SK-N-SH (cell line): Measurements from ENCODE around the gene ZBTB38. TPM values are rescaled to one million over a fixed set of nuclear protein-coding genes. Genes with fewer than 3 reads are reported as not detected.

Source experiments
- CTCF ChIA-PET: fragments of 300-600, 350-600 bp; formaldehyde crosslinking; extraction: SDS; loops from one replicate; lab custom pipeline; 2021; lab: Yijun Ruan, JAX
- POLR2A ChIA-PET: fragments of 350-600 bp; sonication (Branson Sonifier 250); formaldehyde crosslinking; extraction: SDS; loops from one replicate; lab custom pipeline; 2020; ENCODE audit warnings: antibody characterized with exemption, inconsistent platforms; lab: Yijun Ruan, JAX
- DNase-seq: peaks from one replicate; pipeline ENCODE4 v3.0.0; 2012
- H2AFZ ChIP-seq: fragments of 200-600 bp; sonication (generic); 2 replicates; pipeline ENCODE4 v1.8.1; 2016; ENCODE audit warnings: antibody characterized with exemption, mild to moderate bottlenecking, low read depth
- H3F3A ChIP-seq: fragments of 200-600 bp; sonication (generic); replicated peaks from 2 replicates; pipeline ENCODE3; 2016; ENCODE audit warnings: antibody characterized with exemption, mild to moderate bottlenecking; ENCODE audit not compliant: insufficient read depth
- H3K27ac ChIP-seq, 2 experiments: fragments of 200-500 bp in 1 of 2; fragments of 200-600 bp in 1 of 2; sonication (Bioruptor generic) in 1 of 2; sonication (generic), shearing (Covaris generic) in 1 of 2; 2 replicates each; pipeline versions ENCODE4 v1.5.1 to v1.6.1; 2014 to 2016; ENCODE audit warnings: low read depth in 2 of 2, inconsistent platforms in 1 of 2, low read length in 1 of 2, mild to moderate bottlenecking in 1 of 2, mixed read lengths in 1 of 2
- H3K27me3 ChIP-seq: fragments of 200-600 bp; sonication (generic), shearing (Covaris generic); 2 replicates; pipeline ENCODE4 v1.6.1; 2016; ENCODE audit warnings: mixed run types; ENCODE audit not compliant: insufficient read depth
- H3K36me3 ChIP-seq, 2 experiments: fragments of 200-500 bp in 1 of 2; fragments of 200-600 bp in 1 of 2; sonication (Bioruptor generic) in 1 of 2; sonication (generic) in 1 of 2; replicated peaks in 1 of 2; 2 replicates each; pipeline versions ENCODE3 to v1.5.1; 2014 to 2016; ENCODE audit warnings: low read length in 1 of 2, mild to moderate bottlenecking in 1 of 2; ENCODE audit not compliant: insufficient read depth in 2 of 2, control insufficient read depth in 1 of 2
- H3K4me1 ChIP-seq, 2 experiments: fragments of 200-500 bp in 1 of 2; fragments of 200-600 bp in 1 of 2; sonication (Bioruptor generic) in 1 of 2; sonication (generic), shearing (Covaris generic) in 1 of 2; 2 replicates each; pipeline versions ENCODE4 v1.5.1 to v1.6.1; 2014 to 2016; ENCODE audit warnings: low read depth in 1 of 2, low read length in 1 of 2, mixed run types in 1 of 2; ENCODE audit not compliant: insufficient read depth in 2 of 2, control insufficient read depth in 1 of 2
- H3K4me2 ChIP-seq: fragments of 200-600 bp; sonication (generic), shearing (Covaris generic); 2 replicates; pipeline ENCODE4 v1.6.1; 2017; ENCODE audit warnings: mixed run types
- H3K4me3 ChIP-seq, 2 experiments: fragments of 200-500 bp in 1 of 2; fragments of 200-600 bp in 1 of 2; sonication (Bioruptor generic) in 1 of 2; sonication (generic), shearing (Covaris generic) in 1 of 2; 2 replicates each; pipeline versions ENCODE4 v1.5.1 to v1.8.1; 2014 to 2016; ENCODE audit warnings: low read depth in 2 of 2, inconsistent platforms in 1 of 2, low read length in 1 of 2, mild to moderate bottlenecking in 1 of 2, mixed read lengths in 1 of 2, moderate library complexity in 1 of 2
- H3K79me2 ChIP-seq: fragments of 200-600 bp; sonication (generic); 2 replicates; pipeline ENCODE4 v1.8.1; 2017; ENCODE audit warnings: mild to moderate bottlenecking; ENCODE audit not compliant: insufficient read depth
- H3K9ac ChIP-seq: fragments of 200-600 bp; sonication (generic); 2 replicates; pipeline ENCODE4 v1.6.1; 2017; ENCODE audit warnings: mixed run types
- H3K9me2 ChIP-seq: fragments of 200-600 bp; sonication (generic); 2 replicates; pipeline ENCODE4 v1.6.1; 2017; ENCODE audit warnings: mixed run types
- H3K9me3 ChIP-seq: fragments of 200-600 bp; sonication (generic); 2 replicates; pipeline ENCODE4 v1.6.1; 2017; ENCODE audit warnings: mixed run types, mild to moderate bottlenecking, moderate library complexity
- H4K20me1 ChIP-seq: fragments of 200-600 bp; sonication (generic); 2 replicates; pipeline ENCODE4 v1.6.1; 2017; ENCODE audit warnings: mild to moderate bottlenecking, mixed run types; ENCODE audit not compliant: insufficient read depth
- CTCF ChIP-seq: fragments of 200-600 bp; sonication (generic); IDR thresholded peaks from 2 replicates; pipeline ENCODE4 v1.6.1; 2017; ENCODE audit warnings: antibody characterized with exemption, mild to moderate bottlenecking, moderate library complexity
- ELF1 ChIP-seq: IDR thresholded peaks from 2 replicates; pipeline ENCODE4 v1.4.0; 2012
- FOXJ3 ChIP-seq: sonication (generic); formaldehyde crosslinking; IDR thresholded peaks from 2 replicates; pipeline ENCODE4 v1.5.1; 2020; ENCODE audit warnings: mild to moderate bottlenecking, missing genetic modification reagents
- GATA2 ChIP-seq: sonication (generic); formaldehyde crosslinking; IDR thresholded peaks from 2 replicates; pipeline ENCODE4 v1.5.0; 2020; ENCODE audit warnings: mild to moderate bottlenecking, missing genetic modification reagents
- JUND ChIP-seq: IDR thresholded peaks from 2 replicates; pipeline ENCODE4 v1.4.0; 2012
- MXI1 ChIP-seq: IDR thresholded peaks from 2 replicates; pipeline ENCODE4 v1.6.1; 2012; ENCODE audit warnings: mild to moderate bottlenecking, low read depth, low read length, improper control_type of control experiment
- NFIC ChIP-seq: IDR thresholded peaks from 2 replicates; pipeline ENCODE4 v1.4.0; 2012; ENCODE audit warnings: borderline replicate concordance
- NRF1 ChIP-seq: IDR thresholded peaks from 2 replicates; pipeline ENCODE4 v1.6.1; 2012; ENCODE audit warnings: low read depth, mild to moderate bottlenecking, low read length
- PBX3 ChIP-seq: IDR thresholded peaks from 2 replicates; pipeline ENCODE4; 2012
- POLR2AphosphoS5 ChIP-seq: IDR thresholded peaks from 2 replicates; pipeline ENCODE4 v1.6.1; 2012; ENCODE audit warnings: low read depth, low read length
- RXRA ChIP-seq: IDR thresholded peaks from 2 replicates; pipeline ENCODE4 v1.4.0; 2012; ENCODE audit warnings: low read depth, mild to moderate bottlenecking, borderline replicate concordance
- SMC3 ChIP-seq: IDR thresholded peaks from 2 replicates; pipeline ENCODE4 v1.6.1; 2012; ENCODE audit warnings: low read depth, low read length, improper control_type of control experiment
- TAF1 ChIP-seq: IDR thresholded peaks from 2 replicates; pipeline ENCODE4 v1.6.1; 2012; ENCODE audit warnings: low read depth, mild to moderate bottlenecking, low read length, moderate library complexity, borderline replicate concordance
- TEAD4 ChIP-seq: IDR thresholded peaks from 2 replicates; pipeline ENCODE4 v1.4.0; 2012; ENCODE audit warnings: mild to moderate bottlenecking, borderline replicate concordance; ENCODE audit not compliant: insufficient read depth
- USF2 ChIP-seq: fragments of 150-350 bp; IDR thresholded peaks from 2 replicates; pipeline ENCODE4 v1.6.1; 2017; ENCODE audit warnings: antibody characterized with exemption, low read length, low read depth, borderline replicate concordance
- YY1 ChIP-seq: IDR thresholded peaks from 2 replicates; pipeline ENCODE4 v1.4.0; 2012; ENCODE audit warnings: low read depth, mild to moderate bottlenecking
- WGBS: methylation state at CpG from one replicate; pipeline ENCODE4 v1.1.6; 2017; ENCODE audit warnings: low lambda C conversion rate; 5-methylcytosine and 5-hydroxymethylcytosine counted together
- polyA plus RNA-seq, 3 experiments: library from polyadenylated mRNA; depleted of rRNA; stranded (reverse); fragments of >200 nt; gene quantifications; 2 replicates each; pipeline ENCODE4 v1.2.3, GENCODE V29; 2012

The ZBTB38 gene
- polyA plus RNA-seq, 1 of the 3 experiments (the other 2 are of a cell fraction): 10.1 TPM

- no peak for TF ChIP-seq YY1
- no peak for TF ChIP-seq FOXJ3 (CRISPR knock-in tag)
- TF ChIP-seq PBX3: no peak
- TF ChIP-seq TAF1: no peak
- TF ChIP-seq CTCF: no peak
- no peak for TF ChIP-seq USF2
- no peak for TF ChIP-seq RXRA
- no peak for TF ChIP-seq JUND
- TF ChIP-seq GATA2: no peak
- no peak for TF ChIP-seq ELF1
- TF ChIP-seq MXI1: no peak
- no peak for TF ChIP-seq SMC3
- no peak for TF ChIP-seq NRF1
- no peak for TF ChIP-seq NFIC
- no peak for TF ChIP-seq TEAD4
- CTCF ChIA-PET: interaction anchor here (1.1 to 3.3 kb wide), 3 partner anchors 15 to 114 kb away, joined by 3 to 17 read pairs (median 14); no protein-coding TSS in a partner anchor
- no peaks in the 10 kb centered on the region for H3F3A ChIP-seq
- no peaks in the 10 kb centered on the region for H3K27me3 ChIP-seq
- no peaks in the 10 kb centered on the region for H4K20me1 ChIP-seq
- H3K79me2 ChIP-seq: no peaks in the 10 kb centered on the region
- no peak overlapping the region for H3K4me3 ChIP-seq
- H3K4me2 ChIP-seq: no peak overlapping the region
- H3K9ac ChIP-seq: no peak overlapping the region
- no peaks in the 10 kb centered on the region for H3K4me1 ChIP-seq
- WGBS: 82% methylated on average over 4 of the region's 5 CpGs
- no peak overlapping the region for H2AFZ ChIP-seq
- no peaks in the 10 kb centered on the region for H3K9me2 ChIP-seq
- no peaks in the 10 kb centered on the region for H3K9me3 ChIP-seq
- H3K36me3 ChIP-seq: no peaks in the 10 kb centered on the region
- POLR2A ChIA-PET: no interaction called here
- no peak for DNase-seq
- H3K27ac ChIP-seq: no peak overlapping the region
Observed at GRCh38 chr3:141346418-141346817, 21.9 kb upstream of the ZBTB38 start.

DNA sequence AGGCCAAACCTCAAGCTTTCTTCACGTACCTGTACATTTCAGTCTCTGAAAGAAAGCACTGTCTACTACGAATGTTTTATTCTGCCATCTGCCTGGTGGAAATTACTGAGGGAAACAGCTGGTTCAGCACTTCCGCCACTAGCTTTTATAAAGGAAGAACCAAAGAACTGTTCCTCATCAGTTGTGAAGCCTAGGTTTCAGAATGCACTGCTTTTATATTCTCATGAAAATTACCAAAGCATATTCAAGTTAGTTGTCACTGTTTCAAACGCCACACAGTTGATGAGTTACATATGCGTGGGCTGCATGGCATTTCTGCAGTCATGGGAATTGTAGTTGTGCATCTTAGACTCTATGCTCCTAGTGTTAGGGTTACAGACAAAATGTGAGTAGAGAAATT, 21.5 kb upstream of the ZBTB38 start:
- WGBS: 79% methylated on average over 5 of the region's 5 CpGs
- POLR2A ChIA-PET: no interaction called here

More for the DNA sequence above, 21.5 kb upstream of the ZBTB38 start:
- no peaks in the 10 kb centered on the region for H3K9me2 ChIP-seq
- no peak overlapping the region for H3K4me3 ChIP-seq
- no peak for DNase-seq
- H3K27ac ChIP-seq: no peak overlapping the region
- H3K27me3 ChIP-seq: no peaks in the 10 kb centered on the region
- no peak overlapping the region for H3K4me2 ChIP-seq
- H3K79me2 ChIP-seq: no peaks in the 10 kb centered on the region
- CTCF ChIA-PET: interaction anchor here (1.1 to 3.3 kb wide), 3 partner anchors 14 to 114 kb away, joined by 3 to 17 read pairs (median 14); no protein-coding TSS in a partner anchor
- no peak overlapping the region for H2AFZ ChIP-seq
- no peaks in the 10 kb centered on the region for H3F3A ChIP-seq
- no peaks in the 10 kb centered on the region for H4K20me1 ChIP-seq
- H3K4me1 ChIP-seq: no peaks in the 10 kb centered on the region
- H3K9me3 ChIP-seq: no peaks in the 10 kb centered on the region
- TF ChIP-seq POLR2AphosphoS5: no peak
- TF ChIP-seq, all 33 proteins: peak for 0
- Histone ChIP-seq H3K36me3 (no peaks in the 10 kb centered on the region), H3K9ac (no peak overlapping the region)
